ENCODE results near the gene MTHFR. TPM values are rescaled to one million over a fixed set of nuclear protein-coding genes. Genes with fewer than 3 reads are reported as not detected.

The MTHFR gene
- total RNA-seq, 1 donor from 2014 or later: 6.2 TPM

DNA sequence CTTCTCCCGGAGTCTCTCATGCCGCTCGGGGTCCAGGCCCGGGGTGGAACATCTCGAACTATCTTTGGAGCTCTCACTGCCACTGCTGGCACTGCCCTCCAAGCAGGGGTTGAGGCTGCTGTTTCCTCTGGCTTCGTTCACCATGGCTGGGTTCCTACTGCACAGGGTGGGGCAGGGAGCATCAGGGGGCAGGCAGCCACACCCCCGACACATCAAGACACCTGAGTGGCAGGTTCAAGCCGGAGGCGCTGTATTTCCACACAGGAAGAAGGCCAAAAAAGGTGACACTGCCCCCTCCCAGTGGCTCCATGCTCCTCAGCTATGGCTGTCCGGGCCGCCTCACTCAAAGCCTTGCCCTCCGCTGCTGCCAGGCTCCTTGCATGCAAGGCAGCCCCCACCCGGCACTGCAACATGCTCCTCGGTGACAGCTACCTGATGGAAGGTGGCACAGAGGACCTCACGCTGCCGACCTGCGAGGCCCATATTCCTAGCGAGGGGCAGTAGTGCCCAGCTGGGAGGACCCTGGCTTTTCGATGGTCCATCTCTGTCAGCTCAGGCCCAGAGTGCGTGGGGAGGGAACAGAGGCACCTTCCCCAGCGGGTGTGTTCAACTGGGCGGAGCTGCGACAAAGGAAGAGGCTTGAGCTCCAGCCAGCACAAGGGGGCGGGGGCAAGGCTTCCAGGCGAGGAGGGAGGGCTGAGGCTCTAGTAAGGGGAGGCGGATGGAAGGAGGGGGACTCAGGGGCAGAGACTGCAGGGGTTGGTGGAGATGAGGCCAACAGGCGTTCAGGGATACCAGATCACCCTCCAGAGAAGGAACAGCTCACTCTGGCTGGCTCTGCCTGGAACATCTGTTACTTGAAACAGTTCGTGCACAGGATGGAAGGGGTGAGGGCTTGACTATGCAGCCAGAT is 2.5 kb downstream of the MTHFR start:
- peak overlapping the region; percentile 70 for H3K4me3 ChIP-seq (ENCODE audit: low read depth, low read length)
- DNase-seq (ENCODE audit: low read depth): no peak
- TF ChIP-seq, protein P1, sequence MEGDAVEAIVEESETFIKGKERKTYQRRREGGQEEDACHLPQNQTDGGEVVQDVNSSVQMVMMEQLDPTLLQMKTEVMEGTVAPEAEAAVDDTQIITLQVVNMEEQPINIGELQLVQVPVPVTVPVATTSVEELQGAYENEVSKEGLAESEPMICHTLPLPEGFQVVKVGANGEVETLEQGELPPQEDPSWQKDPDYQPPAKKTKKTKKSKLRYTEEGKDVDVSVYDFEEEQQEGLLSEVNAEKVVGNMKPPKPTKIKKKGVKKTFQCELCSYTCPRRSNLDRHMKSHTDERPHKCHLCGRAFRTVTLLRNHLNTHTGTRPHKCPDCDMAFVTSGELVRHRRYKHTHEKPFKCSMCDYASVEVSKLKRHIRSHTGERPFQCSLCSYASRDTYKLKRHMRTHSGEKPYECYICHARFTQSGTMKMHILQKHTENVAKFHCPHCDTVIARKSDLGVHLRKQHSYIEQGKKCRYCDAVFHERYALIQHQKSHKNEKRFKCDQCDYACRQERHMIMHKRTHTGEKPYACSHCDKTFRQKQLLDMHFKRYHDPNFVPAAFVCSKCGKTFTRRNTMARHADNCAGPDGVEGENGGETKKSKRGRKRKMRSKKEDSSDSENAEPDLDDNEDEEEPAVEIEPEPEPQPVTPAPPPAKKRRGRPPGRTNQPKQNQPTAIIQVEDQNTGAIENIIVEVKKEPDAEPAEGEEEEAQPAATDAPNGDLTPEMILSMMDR (conservative IDR thresholded peaks at IDR 0.05; ENCODE audit: low read depth, low read length): no peak

DNA sequence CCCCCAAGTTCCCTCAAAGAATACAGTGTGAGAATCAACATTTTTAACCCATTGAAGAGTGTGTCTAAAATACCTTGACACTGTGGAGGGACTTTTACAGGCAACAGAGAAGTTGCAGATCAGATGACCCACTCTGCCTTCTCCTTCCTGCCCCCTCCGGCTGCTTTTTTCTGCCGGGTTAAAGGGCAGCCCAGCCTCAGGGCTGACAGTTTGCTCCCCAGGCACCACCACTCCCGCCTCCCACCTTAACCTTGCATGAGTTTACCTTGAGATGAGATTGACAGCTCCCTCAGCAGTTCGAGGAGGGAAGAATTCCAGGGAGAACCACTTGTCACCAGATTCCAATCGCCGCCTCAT is 3.2 kb downstream of the MTHFR start:
- TF ChIP-seq, protein P1 (conservative IDR thresholded peaks at IDR 0.05; ENCODE audit: low read depth, low read length): no peak
- peak overlapping the region; percentile 70 for H3K4me3 ChIP-seq (ENCODE audit: low read depth, low read length)
- DNase-seq (ENCODE audit: low read depth): no peak

DNA sequence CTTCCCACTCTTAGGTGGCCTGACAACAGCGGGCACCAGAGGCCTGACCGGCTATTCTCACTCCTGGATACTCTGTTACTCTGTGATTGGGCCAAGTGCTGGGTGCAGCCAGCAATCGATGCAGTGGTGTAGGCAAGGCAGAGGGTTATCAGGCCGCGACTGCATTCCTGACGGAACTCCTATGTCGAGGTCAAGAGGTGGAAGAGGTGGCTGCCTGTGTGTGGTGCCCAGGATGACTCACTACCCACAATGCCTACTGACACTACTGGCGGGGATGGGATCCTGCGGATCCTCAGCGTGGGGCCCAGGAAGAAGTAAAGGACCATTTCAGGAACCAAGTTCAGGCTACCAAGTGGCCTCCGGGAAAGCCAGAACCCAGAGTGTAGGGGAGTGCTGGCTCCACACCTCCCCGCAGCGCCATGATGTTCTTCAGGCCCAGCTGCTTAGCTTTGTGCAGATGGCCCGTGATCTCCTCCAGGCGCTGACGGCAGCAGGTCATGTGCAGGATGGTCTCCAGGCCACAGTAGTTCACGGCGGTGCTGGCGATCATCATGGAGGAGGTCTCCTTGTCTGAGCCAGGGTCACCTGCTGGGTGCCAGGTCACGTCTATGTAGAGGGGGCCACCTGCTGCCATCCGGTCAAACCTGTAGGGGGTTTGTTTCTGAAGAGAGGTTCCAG is 4.9 kb downstream of the MTHFR start:
- TF ChIP-seq, protein P1 (conservative IDR thresholded peaks at IDR 0.05; ENCODE audit: low read depth, low read length): no peak
- no peak for DNase-seq (ENCODE audit: low read depth)
- peak overlapping the region; percentile 70 for H3K4me3 ChIP-seq (ENCODE audit: low read depth, low read length)

DNA sequence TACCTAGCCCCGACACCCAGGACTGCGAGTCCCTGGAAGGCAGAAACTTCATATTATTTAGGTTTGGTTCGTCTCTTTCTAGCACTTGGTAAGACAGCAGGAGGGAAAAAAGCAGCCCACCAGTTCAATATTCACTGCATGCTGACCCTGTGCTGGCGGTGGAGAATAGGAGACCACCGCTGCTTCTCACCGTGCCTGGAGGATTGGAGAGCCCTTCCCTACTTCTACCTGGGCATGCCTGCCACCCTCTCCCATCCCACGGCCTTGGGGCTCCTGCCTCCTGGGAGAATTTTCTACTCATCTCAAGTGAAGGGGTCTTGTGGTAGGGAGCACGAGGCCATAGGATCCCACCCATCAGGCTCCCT is 5.4 kb downstream of the MTHFR start:
- no peak overlapping the region for H3K4me3 ChIP-seq (ENCODE audit: low read depth, low read length)
- TF ChIP-seq, protein P1 (conservative IDR thresholded peaks at IDR 0.05; ENCODE audit: low read depth, low read length): no peak
- DNase-seq (ENCODE audit: low read depth): no peak

DNA sequence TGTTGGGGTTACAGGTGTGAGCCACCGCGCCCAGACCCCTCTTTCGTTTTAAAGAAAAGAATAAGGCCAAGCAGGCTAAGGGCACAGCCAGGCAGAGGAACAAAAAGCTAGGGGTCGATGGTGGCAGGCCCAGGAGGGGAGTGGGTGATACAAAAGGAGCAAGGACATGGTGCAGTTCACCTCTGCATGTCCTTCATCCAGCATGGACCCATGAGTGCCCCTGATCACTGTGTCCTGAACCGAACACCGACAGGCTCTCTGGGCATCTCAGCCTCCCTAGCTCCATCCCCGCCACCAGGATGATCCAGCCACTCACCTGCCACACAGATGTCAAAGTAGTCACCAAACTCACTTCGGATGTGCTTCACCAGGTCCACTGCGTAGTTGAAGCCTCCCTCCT is 5.9 kb downstream of the MTHFR start:
- TF ChIP-seq, protein P1 (conservative IDR thresholded peaks at IDR 0.05; ENCODE audit: low read depth, low read length): no peak
- no peak overlapping the region for H3K4me3 ChIP-seq (ENCODE audit: low read depth, low read length)
- DNase-seq (ENCODE audit: low read depth): no peak

DNA sequence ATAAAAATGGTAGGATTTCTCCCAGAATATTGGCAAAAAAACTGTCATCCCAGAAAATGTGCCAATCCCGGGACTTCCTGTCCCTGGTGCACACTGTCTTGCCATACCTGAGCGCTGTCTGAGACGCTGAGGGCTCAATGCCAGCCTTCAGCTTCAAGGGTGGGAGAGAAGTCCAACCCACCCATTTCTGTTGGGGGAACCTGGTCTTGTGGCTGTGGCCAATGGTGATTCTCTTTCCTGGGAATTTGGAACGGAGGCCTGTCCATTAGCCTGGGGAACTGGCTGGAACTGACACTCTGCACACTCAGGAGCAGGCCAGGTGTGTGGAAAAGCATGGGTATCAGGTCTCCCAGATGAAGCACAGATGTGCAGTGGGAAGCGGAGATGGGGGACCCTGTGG is 6.7 kb downstream of the MTHFR start:
- no peak overlapping the region for H3K4me3 ChIP-seq (ENCODE audit: low read depth, low read length)
- TF ChIP-seq, protein P1 (conservative IDR thresholded peaks at IDR 0.05; ENCODE audit: low read depth, low read length): no peak
- DNase-seq (ENCODE audit: low read depth): no peak
